HepG2 (cell line): ENCODE results near the gene PFN4. TPM values are rescaled to one million over a fixed set of nuclear protein-coding genes. Genes with fewer than 3 reads are reported as not detected.

Experiments
- AHR ChIP-seq: IDR thresholded peaks from 2 replicates; pipeline ENCODE4 v1.6.1; 2018; ENCODE audit warnings: missing genetic modification reagents, missing compliant biosample characterization
- BCL6 ChIP-seq: IDR thresholded peaks from 2 replicates; pipeline ENCODE4 v1.6.1; 2016; ENCODE audit warnings: missing genetic modification reagents, missing compliant biosample characterization
- CREM ChIP-seq, 2 experiments: sonication (generic) in 1 of 2; formaldehyde crosslinking in 1 of 2; IDR thresholded peaks; 2 replicates each; pipeline versions ENCODE4 v1.4.0 to v1.6.1; 2016 to 2020; ENCODE audit warnings: antibody characterized with exemption in 1 of 2, mild to moderate bottlenecking in 1 of 2, missing genetic modification reagents in 1 of 2
- ELF3 ChIP-seq: IDR thresholded peaks from 2 replicates; pipeline ENCODE4 v1.6.1; 2016; ENCODE audit warnings: missing genetic modification reagents, missing compliant biosample characterization
- EP300 ChIP-seq, 3 experiments: sonication (generic) in 1 of 3; formaldehyde crosslinking in 1 of 3; IDR thresholded peaks; 2 replicates each; pipeline versions ENCODE4 v1.5.1 to v1.6.1; 2011 to 2020; ENCODE audit warnings: low read depth in 2 of 3, low read length in 2 of 3, borderline replicate concordance in 1 of 3, improper control_type of control experiment in 1 of 3, mild to moderate bottlenecking in 1 of 3, missing genetic modification reagents in 1 of 3, moderate library complexity in 1 of 3
- FOXO1 ChIP-seq: sonication (generic); formaldehyde crosslinking; IDR thresholded peaks from 2 replicates; pipeline ENCODE4 v1.4.0; 2020; ENCODE audit warnings: missing genetic modification reagents
- FOXP1 ChIP-seq, 2 experiments: fragments of 450-650 bp in 1 of 2; IDR thresholded peaks; 2 replicates each; pipeline ENCODE4 v1.6.1; 2017 to 2018; ENCODE audit warnings: antibody characterized with exemption in 1 of 2
- FOXP4 ChIP-seq: sonication (generic); formaldehyde crosslinking; IDR thresholded peaks from 2 replicates; pipeline ENCODE4 v1.4.0; 2020; ENCODE audit warnings: missing genetic modification reagents
- GFI1 ChIP-seq: sonication (generic); formaldehyde crosslinking; IDR thresholded peaks from 2 replicates; pipeline ENCODE4 v1.5.0; 2020; ENCODE audit warnings: missing genetic modification reagents, mild to moderate bottlenecking, borderline replicate concordance
- HNF4A ChIP-seq: sonication (generic); formaldehyde crosslinking; IDR thresholded peaks from 2 replicates; pipeline ENCODE4 v1.4.0; 2020; ENCODE audit warnings: missing genetic modification reagents
- HOXD1 ChIP-seq: sonication (generic); formaldehyde crosslinking; IDR thresholded peaks from 2 replicates; pipeline ENCODE4 v1.5.0; 2020; ENCODE audit warnings: missing genetic modification reagents
- KLF16 ChIP-seq, 2 experiments: sonication (generic) in 1 of 2; formaldehyde crosslinking in 1 of 2; IDR thresholded peaks; 2 replicates each; pipeline versions ENCODE4 v1.6.1 to v1.8.0; 2016 to 2023; ENCODE audit warnings: missing genetic modification reagents in 2 of 2, missing compliant biosample characterization in 1 of 2
- MIER2 ChIP-seq: IDR thresholded peaks from 2 replicates; pipeline ENCODE4 v1.6.1; 2016; ENCODE audit warnings: missing biosample characterization, missing genetic modification reagents
- NFIC ChIP-seq: IDR thresholded peaks from 2 replicates; pipeline ENCODE4 v1.6.1; 2012; ENCODE audit warnings: mild to moderate bottlenecking, low read length, inconsistent platforms
- PITX1 ChIP-seq: sonication (generic); formaldehyde crosslinking; IDR thresholded peaks from 2 replicates; pipeline ENCODE4 v1.5.1; 2020; ENCODE audit warnings: mild to moderate bottlenecking, missing genetic modification reagents
- POLR2AphosphoS2 ChIP-seq: IDR thresholded peaks from 2 replicates; pipeline ENCODE4 v1.6.1; 2011; ENCODE audit warnings: low read depth, low read length, improper control_type of control experiment
- RCOR2 ChIP-seq: IDR thresholded peaks from 2 replicates; pipeline ENCODE4 v1.6.1; 2016; ENCODE audit warnings: missing biosample characterization, missing genetic modification reagents
- SAP130 ChIP-seq: IDR thresholded peaks from 2 replicates; pipeline ENCODE4 v1.6.1; 2016; ENCODE audit warnings: low read depth
- SKI ChIP-seq: fragments of 450-650 bp; IDR thresholded peaks from one replicate; pipeline ENCODE4 v1.6.1; 2018; ENCODE audit warnings: mild to moderate bottlenecking; ENCODE audit not compliant: partially characterized antibody
- TARDBP ChIP-seq: sonication (generic); formaldehyde crosslinking; IDR thresholded peaks from 2 replicates; pipeline ENCODE4 v1.8.0; 2022; ENCODE audit warnings: mild to moderate bottlenecking, missing genetic modification reagents
- TCF7 ChIP-seq: sonication (generic); IDR thresholded peaks from 2 replicates; pipeline ENCODE4 v1.6.1; 2016; ENCODE audit warnings: antibody characterized with exemption, low read depth
- TEAD3 ChIP-seq: optimal IDR thresholded peaks from 2 replicates; pipeline ENCODE3; 2016; ENCODE audit warnings: borderline replicate concordance
- THRA ChIP-seq: sonication (generic); formaldehyde crosslinking; IDR thresholded peaks from 2 replicates; pipeline ENCODE4 v1.4.0; 2020; ENCODE audit warnings: missing genetic modification reagents, borderline replicate concordance
- YEATS2 ChIP-seq: sonication (generic); formaldehyde crosslinking; IDR thresholded peaks from 2 replicates; pipeline ENCODE4 v1.4.0; 2020; ENCODE audit warnings: missing genetic modification reagents, borderline replicate concordance
- ZNF343 ChIP-seq: sonication (generic); formaldehyde crosslinking; IDR thresholded peaks from 2 replicates; pipeline ENCODE4 v1.4.0; 2020; ENCODE audit warnings: mild to moderate bottlenecking, missing genetic modification reagents
- ZNF747 ChIP-seq: sonication (generic); formaldehyde crosslinking; IDR thresholded peaks from 2 replicates; pipeline ENCODE4 v1.8.1; 2023; ENCODE audit warnings: missing genetic modification reagents, mild to moderate bottlenecking, borderline replicate concordance
- ZNF777 ChIP-seq: sonication (generic); formaldehyde crosslinking; IDR thresholded peaks from 2 replicates; pipeline ENCODE4 v1.4.0; 2020; ENCODE audit warnings: missing genetic modification reagents
- ZSCAN25 ChIP-seq: sonication (generic); formaldehyde crosslinking; IDR thresholded peaks from 2 replicates; pipeline ENCODE4 v1.8.0; 2022; ENCODE audit warnings: mild to moderate bottlenecking, missing genetic modification reagents
- polyA plus RNA-seq, 8 experiments: library from polyadenylated mRNA; depleted of rRNA in 3 of 8; stranded (reverse) in 7 of 8; unstranded in 1 of 8; fragments of >200 nt; fragmentation: Illumina TruSeq in 4 of 8; extraction: Trizol in 4 of 8; gene quantifications; 2 replicates each; pipeline versions ENCODE4 v1.2.1 to v1.2.3, GENCODE V29; 2011 to 2016; ENCODE audit warnings: low read depth in 4 of 8, missing spikeins in 1 of 8, mixed read lengths in 1 of 8; ENCODE audit not compliant: insufficient read depth in 1 of 8
- total RNA-seq, 5 experiments: library from RNA; depleted of rRNA; stranded (reverse); fragments of >200 nt; fragmentation: Illumina TruSeq; extraction: Trizol; gene quantifications; 2 replicates each; pipeline ENCODE4 v1.2.3, GENCODE V29; 2016; ENCODE audit warnings: low read depth in 1 of 5
- TF ChIP-seq, protein P1 (sequence below): sonication (generic); formaldehyde crosslinking; IDR thresholded peaks from 2 replicates; pipeline ENCODE4 v1.8.1; 2022; ENCODE audit warnings: mild to moderate bottlenecking, missing genetic modification reagents

The PFN4 gene
- total and polyA plus RNA-seq, 2 of the 13 experiments (the other 11 are each of a cell fraction or from before 2014, with no cell fraction given), result 0.12 to 0.20 TPM

- TF ChIP-seq FOXP4, result peak; percentile 77
- TF ChIP-seq SAP130 (CRISPR knock-in tag), result peak; percentile 56
- no peak for TF ChIP-seq FOXP1 (IDR thresholded peaks at IDR 0.05)
- TF ChIP-seq FOXP1 (CRISPR knock-in tag; IDR thresholded peaks at IDR 0.05), result peak; percentile 94
- TF ChIP-seq MIER2, result no peak
- TF ChIP-seq HOXD1, result 0 out of 2 replicates have a peak, but pooled peaks have one; percentile 20
- TF ChIP-seq THRA (CRISPR knock-in tag), result 0 out of 2 replicates have a peak, but pooled peaks have one; percentile 51
- TF ChIP-seq KLF16 (CRISPR knock-in tag; IDR thresholded peaks at IDR 0.05), result peak in 1 of 2 experiments; percentile 41; a peak in 1 of 4 replicates
- TF ChIP-seq RCOR2 (CRISPR knock-in tag), result peak; percentile 60; the same call in 1 of the 2 replicates
- TF ChIP-seq TARDBP (CRISPR knock-in tag), result 0 out of 2 replicates have a peak, but pooled peaks have one; percentile 39
- TF ChIP-seq YEATS2 (CRISPR knock-in tag), result 0 out of 2 replicates have a peak, but pooled peaks have one; percentile 28
- TF ChIP-seq CREM (IDR thresholded peaks at IDR 0.05), result peak; percentile 27; the same call in 1 of the 2 replicates
- no peak for TF ChIP-seq CREM (CRISPR knock-in tag; IDR thresholded peaks at IDR 0.05)
- TF ChIP-seq, protein P1, sequence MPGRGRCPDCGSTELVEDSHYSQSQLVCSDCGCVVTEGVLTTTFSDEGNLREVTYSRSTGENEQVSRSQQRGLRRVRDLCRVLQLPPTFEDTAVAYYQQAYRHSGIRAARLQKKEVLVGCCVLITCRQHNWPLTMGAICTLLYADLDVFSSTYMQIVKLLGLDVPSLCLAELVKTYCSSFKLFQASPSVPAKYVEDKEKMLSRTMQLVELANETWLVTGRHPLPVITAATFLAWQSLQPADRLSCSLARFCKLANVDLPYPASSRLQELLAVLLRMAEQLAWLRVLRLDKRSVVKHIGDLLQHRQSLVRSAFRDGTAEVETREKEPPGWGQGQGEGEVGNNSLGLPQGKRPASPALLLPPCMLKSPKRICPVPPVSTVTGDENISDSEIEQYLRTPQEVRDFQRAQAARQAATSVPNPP, result no peak
- peak; percentile 89 for TF ChIP-seq TCF7
- TF ChIP-seq NFIC, result peak; percentile 79
- peak; percentile 72; the same call in 1 of the 2 replicates for TF ChIP-seq FOXO1
- no peak for TF ChIP-seq ZNF747 (CRISPR knock-in tag)
- peak; percentile 45 for TF ChIP-seq TEAD3 (CRISPR knock-in tag)
- peak; percentile 42 for TF ChIP-seq SKI
- TF ChIP-seq ZNF777 (CRISPR knock-in tag), result no peak
- 0 out of 2 replicates have a peak, but pooled peaks have one; percentile 12 for TF ChIP-seq HNF4A
- TF ChIP-seq POLR2AphosphoS2, result no peak
- TF ChIP-seq PITX1 (CRISPR knock-in tag), result peak; percentile 76; the same call in 1 of the 2 replicates
- no peak for TF ChIP-seq AHR (CRISPR knock-in tag)
- no peak for TF ChIP-seq ZSCAN25 (CRISPR knock-in tag)
- TF ChIP-seq BCL6 (CRISPR knock-in tag), result peak; percentile 61; the same call in 1 of the 2 replicates
- no peak for TF ChIP-seq ZNF343 (CRISPR knock-in tag)
- peak in 1 of 2 experiments; percentile 55; a peak in 1 of 4 replicates for TF ChIP-seq EP300 (IDR thresholded peaks at IDR 0.05; ENCODE audit: low read depth in 2 of 2, low read length in 2 of 2)
- TF ChIP-seq EP300 (CRISPR knock-in tag; IDR thresholded peaks at IDR 0.05; ENCODE audit: borderline replicate concordance), result no peak
- peak; percentile 19; the same call in 1 of the 2 replicates for TF ChIP-seq GFI1 (CRISPR knock-in tag)
- TF ChIP-seq ELF3 (CRISPR knock-in tag), result peak; percentile 61
These were observed 35.0 kb upstream of the PFN4 start (continued) for GRCh38 chr2:24158131-24158530.
